Mucosa of rectum (tissue), 2 donors: Measurements from ENCODE around the gene NRXN3.

Experiments used
- H3K27ac ChIP-seq, 2 donors: one replicate each; pipeline ENCODE4 v1.7.0; 2013; ENCODE audit warnings: inconsistent platforms in 2 of 2, low read depth in 2 of 2, low read length in 2 of 2
- H3K27me3 ChIP-seq, 2 donors: one replicate each; pipeline ENCODE4 v1.7.0; 2013; ENCODE audit warnings: low read length in 2 of 2; ENCODE audit not compliant: control insufficient read depth in 2 of 2, insufficient read depth in 2 of 2
- H3K36me3 ChIP-seq, 2 donors: one replicate each; pipeline ENCODE4 v1.7.0; 2013; ENCODE audit warnings: low read length in 2 of 2; ENCODE audit not compliant: control insufficient read depth in 2 of 2, insufficient read depth in 2 of 2
- H3K4me1 ChIP-seq, 2 donors: one replicate each; pipeline ENCODE4 v1.7.0; 2013; ENCODE audit warnings: low read length in 2 of 2, mild to moderate bottlenecking in 1 of 2; ENCODE audit not compliant: control insufficient read depth in 2 of 2, insufficient read depth in 2 of 2
- H3K4me3 ChIP-seq, 2 donors: one replicate each; pipeline ENCODE4 v1.7.0; 2013; ENCODE audit warnings: low read length in 2 of 2
- H3K9ac ChIP-seq, 2 donors: one replicate each; pipeline ENCODE4 v1.7.0; 2013; ENCODE audit warnings: low read length in 2 of 2, low read depth in 1 of 2, mild to moderate bottlenecking in 1 of 2
- H3K9me3 ChIP-seq, 2 donors: one replicate each; pipeline ENCODE4 v1.7.0; 2013; ENCODE audit warnings: low read length in 2 of 2; ENCODE audit not compliant: control insufficient read depth in 2 of 2
- donor health status: healthy.
- donor health status: Normal muscosa, but diverticular disease.

Gene NRXN3

DNA sequence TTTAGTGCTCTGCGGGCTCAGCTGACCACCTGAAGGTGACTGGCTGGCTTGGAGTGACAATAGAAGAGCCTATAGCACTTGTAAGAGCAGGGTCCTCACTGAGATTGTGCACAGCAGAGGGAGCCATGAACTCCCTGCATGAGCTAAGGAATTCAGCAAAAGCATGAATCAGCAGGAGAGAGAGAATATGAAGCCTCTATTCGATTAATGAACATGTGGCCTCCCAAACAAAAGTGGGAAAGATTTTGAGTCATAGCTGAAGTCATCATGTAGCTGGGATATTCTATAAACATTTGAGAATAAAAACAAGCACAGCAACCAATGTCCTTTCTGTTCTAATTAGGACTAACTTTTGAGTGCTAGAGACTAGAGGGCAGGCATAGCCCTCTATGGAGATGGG lies 1414.5 kb downstream of the NRXN3 start:
- H3K36me3 ChIP-seq, result no peaks in the 10 kb centered on the region
- no peak overlapping the region for H3K9ac ChIP-seq
- no peaks in the 10 kb centered on the region for H3K27me3 ChIP-seq
- H3K4me1 ChIP-seq, result no peaks in the 10 kb centered on the region
- no peak overlapping the region for H3K27ac ChIP-seq
- no peak overlapping the region for H3K4me3 ChIP-seq
- H3K9me3 ChIP-seq, result no peaks in the 10 kb centered on the region

DNA sequence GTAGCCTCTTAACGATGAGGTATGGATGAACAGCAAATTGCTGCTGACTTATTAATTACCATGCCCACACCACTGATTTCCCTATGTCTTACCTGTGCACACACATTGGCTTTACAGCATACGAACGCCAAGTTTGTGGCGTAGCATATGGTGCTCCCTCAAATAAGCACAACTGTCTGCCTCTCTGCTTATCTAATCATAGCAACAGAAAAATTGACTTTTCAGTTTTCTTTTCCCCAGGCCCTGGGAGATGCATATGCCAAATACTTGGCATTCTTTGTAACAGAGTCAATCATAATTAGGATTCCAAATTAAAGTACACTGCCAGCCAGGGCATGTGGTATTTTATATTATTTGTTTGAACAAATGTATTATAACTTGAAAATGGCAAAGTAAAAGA lies 1415.7 kb downstream of the NRXN3 start:
- no peaks in the 10 kb centered on the region for H3K27me3 ChIP-seq
- no peaks in the 10 kb centered on the region for H3K36me3 ChIP-seq
- no peak overlapping the region for H3K9ac ChIP-seq
- H3K4me1 ChIP-seq, result no peaks in the 10 kb centered on the region
- no peaks in the 10 kb centered on the region for H3K9me3 ChIP-seq
- H3K27ac ChIP-seq, result no peak overlapping the region
- no peak overlapping the region for H3K4me3 ChIP-seq

DNA sequence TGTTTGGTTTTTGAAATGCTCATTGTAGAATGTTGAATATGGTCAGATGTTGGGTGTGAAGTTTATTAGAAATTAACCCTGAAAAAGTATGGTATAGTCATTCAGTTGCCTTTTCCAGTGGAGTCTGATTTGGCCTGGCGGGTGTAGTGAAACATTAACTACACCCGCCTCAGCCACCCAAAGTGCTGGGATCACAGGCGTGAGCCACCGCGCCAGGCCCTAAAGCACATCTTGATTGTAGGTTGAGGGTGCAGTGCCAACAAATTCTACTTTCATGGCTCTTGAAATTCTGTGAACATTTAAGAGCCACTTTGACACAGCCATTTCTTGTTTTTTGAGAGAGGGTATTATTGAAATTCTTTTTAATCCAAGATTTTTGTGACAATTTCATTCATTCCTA lies 1416.2 kb downstream of the NRXN3 start:
- no peaks in the 10 kb centered on the region for H3K9me3 ChIP-seq
- no peaks in the 10 kb centered on the region for H3K36me3 ChIP-seq
- no peak overlapping the region for H3K27ac ChIP-seq
- H3K4me3 ChIP-seq, result no peak overlapping the region
- no peaks in the 10 kb centered on the region for H3K27me3 ChIP-seq
- H3K9ac ChIP-seq, result no peak overlapping the region
- H3K4me1 ChIP-seq, result no peaks in the 10 kb centered on the region

DNA sequence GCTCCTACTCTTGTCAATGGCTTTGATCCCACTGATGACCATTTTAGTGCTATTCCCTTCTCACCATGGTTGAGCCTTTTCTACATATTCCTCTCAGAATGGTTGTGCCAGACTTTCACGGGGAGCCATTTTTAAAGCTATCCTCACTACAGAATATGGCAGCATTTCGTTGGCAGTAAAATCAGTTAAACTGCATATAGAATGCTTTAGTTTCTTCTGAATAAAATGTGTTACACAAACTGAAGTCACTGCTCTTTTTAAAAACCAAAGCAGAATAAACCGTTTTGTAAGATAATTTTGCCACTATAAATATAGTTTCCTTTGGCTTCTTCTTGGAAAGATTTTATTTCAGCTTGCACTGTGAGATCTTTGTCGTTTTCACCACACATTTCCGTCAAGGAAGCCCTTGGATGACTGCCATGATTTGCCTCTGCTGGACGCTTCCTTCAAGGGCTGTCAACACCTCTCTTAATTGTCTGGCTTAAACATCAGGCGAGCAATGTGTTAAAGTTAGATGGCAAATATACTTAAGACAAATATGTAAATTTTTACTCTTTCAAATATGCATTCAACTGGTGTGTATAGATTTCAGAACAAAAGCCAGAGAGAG lies 1416.9 kb downstream of the NRXN3 start:
- H3K27ac ChIP-seq, result no peak overlapping the region

DNA sequence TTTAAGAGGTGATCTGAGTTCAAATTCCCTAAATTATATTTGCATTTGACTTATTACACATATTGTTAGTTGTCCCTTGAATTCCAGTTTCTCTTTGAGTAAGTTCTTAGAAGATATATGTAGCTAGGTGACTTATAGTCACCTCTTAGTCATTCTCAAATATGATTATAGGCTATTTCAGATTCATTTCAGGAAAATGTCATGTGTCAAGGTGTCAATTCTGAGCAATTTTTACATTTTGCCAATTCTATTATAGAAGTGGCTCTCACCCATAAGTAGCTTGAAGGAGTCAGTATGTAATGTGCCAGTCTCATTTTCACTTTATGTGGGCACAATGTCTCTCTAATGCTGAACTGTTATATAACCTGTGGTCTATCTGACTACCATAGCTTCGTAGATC lies 1417.7 kb downstream of the NRXN3 start:
- no peaks in the 10 kb centered on the region for H3K4me1 ChIP-seq
- no peaks in the 10 kb centered on the region for H3K9me3 ChIP-seq
- no peaks in the 10 kb centered on the region for H3K36me3 ChIP-seq
- no peak overlapping the region for H3K9ac ChIP-seq
- no peak overlapping the region for H3K27ac ChIP-seq
- H3K4me3 ChIP-seq, result no peak overlapping the region
- H3K27me3 ChIP-seq, result no peaks in the 10 kb centered on the region

More for the DNA sequence above, 1416.9 kb downstream of the NRXN3 start:
- H3K36me3 ChIP-seq, result no peaks in the 10 kb centered on the region
- H3K27me3 ChIP-seq, result no peaks in the 10 kb centered on the region
- no peaks in the 10 kb centered on the region for H3K9me3 ChIP-seq
- no peaks in the 10 kb centered on the region for H3K4me1 ChIP-seq
- H3K4me3 ChIP-seq, result no peak overlapping the region
- no peak overlapping the region for H3K9ac ChIP-seq

DNA sequence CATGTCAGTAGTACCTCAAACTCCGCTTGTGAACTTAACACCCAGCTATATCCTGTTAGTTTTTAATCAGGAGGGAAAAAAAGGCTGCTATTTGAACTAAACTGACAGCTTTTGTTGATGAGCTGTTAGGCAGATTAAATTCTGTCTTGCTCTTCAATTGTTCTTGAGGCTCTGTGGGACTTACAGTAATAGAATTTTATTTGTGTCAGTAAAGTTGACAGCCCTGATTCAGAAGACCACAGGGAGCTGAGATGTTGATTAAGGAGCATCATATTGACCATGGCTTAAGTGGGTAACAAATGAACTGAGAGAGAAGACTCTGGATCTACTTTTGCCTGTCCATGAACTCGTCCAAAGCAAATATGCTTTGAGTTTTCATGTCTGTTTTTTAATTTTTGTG lies 1418.2 kb downstream of the NRXN3 start:
- Histone ChIP-seq H3K9me3 (no peaks in the 10 kb centered on the region), H3K9ac (no peak overlapping the region), H3K27me3 (no peaks in the 10 kb centered on the region), H3K4me3 (no peak overlapping the region), H3K36me3 (no peaks in the 10 kb centered on the region), H3K4me1 (no peaks in the 10 kb centered on the region), H3K27ac (no peak overlapping the region)

DNA sequence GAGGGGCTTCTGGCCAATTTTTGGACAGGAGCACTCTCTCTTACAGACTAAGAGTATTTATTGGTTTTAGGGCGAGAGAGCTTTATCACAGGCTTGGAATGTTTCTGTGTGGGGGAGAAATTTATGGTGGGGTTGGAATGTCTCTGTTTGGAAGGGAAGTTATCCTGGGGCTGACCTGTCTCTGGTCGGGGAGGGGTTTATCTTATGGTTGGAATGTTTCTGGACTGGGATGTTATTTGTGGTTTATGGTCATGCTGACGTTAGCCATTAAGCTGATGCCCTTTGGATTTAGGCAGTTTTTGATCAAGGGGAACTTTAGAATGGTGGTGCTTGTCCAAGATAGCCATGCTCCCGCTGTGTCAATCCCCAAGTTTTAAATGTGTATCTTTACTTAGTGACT lies 1426.4 kb downstream of the NRXN3 start:
- H3K9ac ChIP-seq, result no peak overlapping the region
- H3K27ac ChIP-seq, result no peak overlapping the region
- H3K4me1 ChIP-seq, result peaks cover 0 to 4% of the 10 kb centered on the region in 2 donors
- no peaks in the 10 kb centered on the region for H3K9me3 ChIP-seq
- H3K4me3 ChIP-seq, result no peak overlapping the region
- H3K27me3 ChIP-seq, result no peaks in the 10 kb centered on the region
- H3K36me3 ChIP-seq, result no peaks in the 10 kb centered on the region

DNA sequence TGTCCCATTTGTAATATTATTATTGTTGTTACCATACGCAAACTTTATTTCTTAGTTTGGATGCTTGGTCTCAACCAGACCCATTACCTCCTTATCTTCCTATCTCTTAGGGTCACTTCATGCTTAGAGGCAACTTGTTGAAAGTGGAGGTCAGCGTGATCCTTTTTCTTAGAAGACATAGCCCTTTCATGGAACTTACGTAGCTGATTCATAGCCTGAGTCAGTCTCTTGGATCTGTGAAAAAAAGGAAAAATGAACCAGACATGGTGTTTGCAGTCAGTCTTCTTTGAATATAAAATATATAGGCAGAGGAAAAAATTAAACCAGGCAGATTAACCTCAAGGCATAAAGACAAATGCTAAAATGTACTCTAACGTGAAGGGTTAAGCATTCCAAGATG lies 1427.4 kb downstream of the NRXN3 start:
- H3K27me3 ChIP-seq, result no peaks in the 10 kb centered on the region
- H3K27ac ChIP-seq, result no peak overlapping the region
- no peak overlapping the region for H3K4me3 ChIP-seq
- no peak overlapping the region for H3K9ac ChIP-seq
- H3K4me1 ChIP-seq, result peaks cover 0 to 8% of the 10 kb centered on the region in 2 donors
- H3K36me3 ChIP-seq, result no peaks in the 10 kb centered on the region
- H3K9me3 ChIP-seq, result no peaks in the 10 kb centered on the region

DNA sequence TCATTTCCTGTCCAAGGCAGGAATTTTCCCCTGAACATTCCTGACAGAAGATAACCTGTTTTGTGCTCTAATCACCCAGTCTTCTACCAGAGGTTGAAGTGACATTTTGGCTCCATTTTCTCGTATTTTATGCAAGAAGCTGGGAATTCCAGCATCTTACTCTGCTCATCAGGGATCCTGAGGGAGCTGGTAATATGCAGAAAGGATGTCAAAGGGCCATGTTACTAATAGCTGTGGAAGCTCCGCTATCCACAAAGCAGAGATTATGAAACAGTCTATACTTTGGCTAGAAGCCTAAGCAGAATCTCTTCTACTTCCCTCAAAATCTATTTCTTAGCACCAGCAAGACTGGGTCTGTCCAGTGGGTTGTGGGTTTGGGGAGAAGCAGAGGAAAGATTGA lies 1428.2 kb downstream of the NRXN3 start:
- Histone ChIP-seq H3K9me3 (no peaks in the 10 kb centered on the region), H3K9ac (no peak overlapping the region), H3K4me3 (no peak overlapping the region), H3K4me1 (peaks cover 0 to 8% of the 10 kb centered on the region in 2 donors), H3K27me3 (no peaks in the 10 kb centered on the region), H3K36me3 (no peaks in the 10 kb centered on the region), H3K27ac (no peak overlapping the region)

DNA sequence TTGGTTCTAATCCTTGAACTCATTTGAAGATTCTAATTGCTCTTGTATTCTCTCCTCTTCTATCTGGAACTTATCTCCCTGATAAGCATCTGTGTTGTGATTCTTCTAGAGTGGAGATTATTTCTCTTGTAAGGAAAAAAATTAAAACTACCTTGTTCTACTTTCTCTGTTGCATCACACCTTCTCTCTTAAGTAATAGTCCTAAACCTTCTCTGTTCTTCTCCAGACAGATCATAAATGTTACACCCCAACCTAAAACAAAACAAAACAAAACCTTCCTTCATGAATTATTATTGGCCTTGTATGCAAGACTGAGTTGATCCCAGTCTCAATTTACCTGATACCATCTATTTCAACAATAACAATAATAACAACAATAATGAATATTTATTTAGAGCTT lies 1429.1 kb downstream of the NRXN3 start:
- Histone ChIP-seq H3K27ac (no peak overlapping the region), H3K9me3 (no peaks in the 10 kb centered on the region), H3K9ac (no peak overlapping the region), H3K27me3 (no peaks in the 10 kb centered on the region), H3K4me3 (no peak overlapping the region), H3K36me3 (no peaks in the 10 kb centered on the region), H3K4me1 (peaks cover 0 to 8% of the 10 kb centered on the region in 2 donors)

DNA sequence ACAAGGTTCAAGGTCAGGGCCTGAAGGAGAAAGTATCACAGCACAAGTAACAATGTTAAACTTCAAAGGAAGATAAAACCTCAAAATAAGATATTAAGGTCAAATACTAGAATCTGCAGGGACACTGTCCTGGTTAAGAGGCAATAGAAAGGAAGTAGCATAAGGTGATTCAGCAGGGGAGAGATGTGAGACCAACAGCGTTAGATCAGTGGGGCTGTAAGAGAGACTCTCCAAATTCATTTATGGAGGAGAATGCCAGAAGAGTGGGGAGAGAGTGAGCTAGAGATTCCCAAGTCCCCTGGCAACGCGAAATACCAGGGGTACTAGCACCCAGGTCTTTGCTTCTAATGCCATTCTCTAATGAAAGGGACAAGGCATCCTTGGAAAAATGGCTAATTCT lies 1430.2 kb downstream of the NRXN3 start:
- H3K9ac ChIP-seq, result no peak overlapping the region
- H3K36me3 ChIP-seq, result no peaks in the 10 kb centered on the region
- no peak overlapping the region for H3K27ac ChIP-seq
- H3K4me3 ChIP-seq, result no peak overlapping the region
- H3K9me3 ChIP-seq, result no peaks in the 10 kb centered on the region
- peaks cover 0 to 8% of the 10 kb centered on the region in 2 donors for H3K4me1 ChIP-seq
- H3K27me3 ChIP-seq, result no peaks in the 10 kb centered on the region
